Left cardiac atrium (tissue), 4 donors: ENCODE measurements around the gene PLXNC1. TPM values are rescaled to one million over a fixed set of nuclear protein-coding genes. Genes with fewer than 3 reads are reported as not detected.
A peak's percentile ranks its signal among the peaks of the same experiment; 100 is the strongest.

Source experiments
- ATAC-seq, 2 donors: fragments of 200-7000 bp; cut with Tn5 transposase; one replicate each; pipeline ENCODE4 v1.9.1; 2020; ENCODE audit warnings: mild to moderate bottlenecking in 2 of 2, moderate library complexity in 2 of 2
- DNase-seq: peaks from one replicate; pipeline ENCODE4 v3.0.0-alpha.2; 2020
- intact Hi-C, 2 donors: fragments of 100-400 bp; cut with DNase I; formaldehyde crosslinking; loops; one replicate each; pipeline versions ENCODE4 v1.14.1 to v1.15.1; 2022 to 2023
- long read RNA-seq: library from polyadenylated mRNA; unstranded; transcript quantifications from one replicate; pipeline ENCODE4 v2.0.0, GENCODE V29; 2021
- total RNA-seq, 2 donors: library from RNA; stranded (reverse); fragmentation: NEBNext Ultra II Directional; extraction: Animal tissue kit (Norgen Biotek cat#: 25700); gene quantifications; one replicate each; pipeline ENCODE4 v1.2.1, GENCODE V29; 2021
- donor health status: DM: no; HTN: yes; CAD: no.
- donor health status: DM: no; HTN: yes; CAD: no; lungs with severe emphysema.
- donor health status: DM: yes; HTN: yes; CAD: no.
- donor health status: Dilated cardiomyopathy.

The PLXNC1 gene
- total RNA-seq = 1 to 10 TPM; 3.2 to 4.1 TPM
- long read RNA-seq, partial matches to known transcripts = 0 of 3 reads
- long read RNA-seq, other reads (novel, unspliced or antisense) = 1 of 3 reads

GRCh38 chr12:94147991-94148738 lies at the start of gene PLXNC1:
Gene PLXNC1, plus strand, starts transcription at chr12:94148577. Its CDS starts 395 bp downstream, at chr12:94148972.
- ATAC-seq (peak; percentile 35 to 52), DNase-seq (peak; percentile 56)
- intact Hi-C loops = loop anchor here in 1 of 2 donors (10.0 kb wide), 1 partner anchor 317 kb away; no protein-coding TSS in a partner anchor

GRCh38 chr12:94099191-94099590 lies 49.2 kb upstream of the PLXNC1 start:
- intact Hi-C loops = no loop called here
- ATAC-seq (no peak), DNase-seq (no peak)

DNA sequence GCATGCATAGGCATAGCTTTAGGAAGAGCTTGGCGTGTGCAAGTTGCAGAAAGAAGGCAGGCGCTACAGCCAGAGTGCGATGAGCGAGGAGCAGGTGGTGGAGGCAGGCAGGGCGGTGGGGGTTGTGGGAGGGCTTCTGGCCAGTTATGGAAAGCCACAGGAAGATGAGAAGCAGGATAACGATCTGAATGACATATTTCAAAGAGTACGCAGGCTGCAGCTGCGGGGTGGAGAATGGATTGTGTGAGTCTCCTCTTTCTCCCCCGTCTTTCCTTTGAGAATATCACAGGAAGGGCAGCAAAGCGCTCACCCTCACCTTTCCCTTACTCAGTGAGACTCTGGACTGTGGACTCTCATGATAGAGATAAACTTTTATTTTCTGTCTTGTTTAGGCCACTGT lies 48.7 kb upstream of the PLXNC1 start:
- ATAC-seq (no peak), DNase-seq (no peak)
- intact Hi-C loops = loop anchor here (2.0 to 5.0 kb wide), 5 partner anchors 333 to 1112 kb away; no protein-coding TSS in a partner anchor

- ATAC-seq = peak in 1 of 2 donors; percentile 65
- intact Hi-C loops = loop anchor here (2.0 to 5.0 kb wide), 5 partner anchors 333 to 1113 kb away; no protein-coding TSS in a partner anchor
- DNase-seq = no peak
Observed at GRCh38 chr12:94100211-94100627, 48.2 kb upstream of the PLXNC1 start.

DNA sequence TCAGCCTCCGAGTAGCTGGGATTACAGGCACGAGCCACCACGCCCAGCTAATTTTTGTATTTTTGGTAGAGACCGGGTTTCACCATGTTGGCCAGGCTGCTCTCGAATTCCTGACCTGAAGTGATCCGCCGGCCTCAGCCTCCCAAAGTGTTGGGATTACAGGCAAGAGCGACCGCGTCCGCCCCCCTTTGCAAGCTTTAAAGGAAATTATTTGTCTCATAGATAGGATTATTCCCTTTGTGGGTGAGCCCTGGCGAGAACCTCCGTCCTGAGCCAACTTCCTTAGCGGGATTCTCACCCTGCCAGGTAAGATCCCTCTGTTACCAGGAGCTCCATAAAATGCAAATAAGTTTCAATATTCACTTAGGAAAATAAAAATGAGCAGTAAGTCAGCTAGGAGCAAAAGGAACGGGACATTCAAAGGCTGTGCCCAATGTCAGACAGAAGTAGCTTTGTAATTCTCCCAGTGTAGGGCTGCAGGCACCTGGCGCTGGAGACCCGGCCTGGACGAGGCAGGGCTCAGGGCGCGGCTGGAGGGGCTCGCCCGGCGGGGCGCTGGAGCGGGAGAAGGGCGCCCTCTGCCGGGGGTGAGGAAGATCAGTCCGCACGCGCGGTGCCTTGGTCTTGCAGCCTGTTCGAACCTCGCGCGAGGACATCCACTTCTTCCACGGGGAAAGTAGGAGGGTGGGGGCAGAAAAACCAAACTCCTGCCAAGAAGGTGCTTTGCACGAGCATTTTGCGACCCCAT lies 47.2 kb upstream of the PLXNC1 start:
- intact Hi-C loops = loop anchor here (2.0 to 5.0 kb wide), 5 partner anchors 334 to 1114 kb away; no protein-coding TSS in a partner anchor
- DNase-seq = peak; percentile 79
- ATAC-seq = peak; percentile 94 to 95

DNA sequence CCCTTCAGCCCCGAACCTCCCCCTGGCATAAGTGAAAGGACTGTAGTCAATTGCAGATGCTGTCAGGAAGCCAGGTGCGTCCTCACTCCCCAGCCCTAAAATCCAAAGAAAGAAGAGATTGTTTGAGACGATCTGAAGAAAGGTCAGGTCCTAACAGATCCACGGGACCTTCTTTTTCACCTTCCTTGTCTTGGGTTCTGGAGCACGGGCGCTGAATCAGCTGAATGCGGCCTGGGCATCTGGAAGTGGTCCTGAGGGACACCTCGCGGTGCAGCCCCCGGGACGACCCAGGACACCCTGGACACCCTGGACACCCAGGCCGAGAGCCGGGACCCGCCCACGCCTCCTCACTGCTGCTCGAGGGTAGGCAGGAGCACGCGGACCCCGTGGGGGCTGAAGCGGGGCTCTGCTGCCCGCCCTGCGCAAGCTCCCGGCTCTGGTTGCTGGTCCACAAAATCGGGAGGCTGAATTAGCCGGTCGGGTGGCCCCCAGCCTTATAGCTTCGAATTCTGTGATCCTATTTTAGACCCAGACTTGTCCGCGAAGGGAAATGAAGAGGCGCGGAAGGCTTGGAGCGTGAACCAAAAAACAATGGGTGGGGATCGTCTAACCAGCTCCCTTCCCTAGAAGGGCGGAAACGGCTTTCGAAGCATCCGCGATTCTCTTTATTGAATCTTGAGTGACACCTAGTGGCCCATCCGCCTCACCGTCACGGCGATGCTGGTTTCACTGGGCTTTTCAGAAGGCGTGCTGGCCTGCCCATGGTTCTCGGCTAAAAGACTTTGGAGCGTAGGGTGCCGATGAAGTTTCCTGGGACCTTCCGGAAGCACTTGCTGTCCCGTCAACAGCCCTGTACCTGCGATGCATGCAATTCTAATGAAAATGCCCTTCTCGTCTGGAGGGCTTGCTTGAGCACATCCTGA lies 46.4 kb upstream of the PLXNC1 start:
- ATAC-seq (peak; percentile 86 to 92), DNase-seq (peak; percentile 89)
- intact Hi-C loops = loop anchor here (2.0 to 5.0 kb wide), 5 partner anchors 335 to 1115 kb away; no protein-coding TSS in a partner anchor

GRCh38 chr12:94103986-94104385 lies 44.4 kb upstream of the PLXNC1 start:
- no peak for ATAC-seq
- intact Hi-C loops = loop anchor here (2.0 to 5.0 kb wide), 3 partner anchors 537 to 1117 kb away; no protein-coding TSS in a partner anchor
- DNase-seq = no peak

- no peak for DNase-seq
- intact Hi-C loops = no loop called here
- ATAC-seq = no peak
Observed at GRCh38 chr12:94107910-94108309, 40.5 kb upstream of the PLXNC1 start.

GRCh38 chr12:94109160-94109559 lies 39.2 kb upstream of the PLXNC1 start:
- ATAC-seq (peak in 1 of 2 donors; percentile 23), DNase-seq (no peak)
- intact Hi-C loops = no loop called here

GRCh38 chr12:94110258-94110657 lies 38.1 kb upstream of the PLXNC1 start:
- ATAC-seq (no peak), DNase-seq (no peak)
- intact Hi-C loops = no loop called here

GRCh38 chr12:94111302-94111701 lies 37.1 kb upstream of the PLXNC1 start:
- no peak for DNase-seq
- intact Hi-C loops = no loop called here
- no peak for ATAC-seq

DNA sequence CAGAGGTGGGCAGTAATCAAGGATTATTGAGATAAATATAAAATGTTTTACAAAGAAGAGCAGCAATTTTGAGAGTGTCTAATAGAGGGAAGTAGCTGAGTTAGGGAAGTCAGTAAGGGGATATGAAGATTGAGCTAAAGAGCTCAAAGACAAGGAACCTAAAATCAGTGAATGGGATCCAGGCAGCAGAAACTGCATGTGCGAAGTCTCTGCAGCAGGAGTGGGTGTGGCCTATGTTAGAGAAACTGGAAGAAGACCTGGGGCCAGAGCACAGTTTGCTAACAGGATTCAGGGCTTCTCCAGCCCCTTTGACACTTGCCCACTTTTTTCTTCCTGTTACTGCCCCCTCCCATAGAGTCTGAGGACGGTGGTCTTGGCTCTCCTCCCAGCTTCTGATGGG lies 36.3 kb upstream of the PLXNC1 start:
- DNase-seq (no peak), ATAC-seq (peak in 1 of 2 donors; percentile 37)
- intact Hi-C loops = no loop called here

- DNase-seq (no peak), ATAC-seq (no peak)
- intact Hi-C loops = no loop called here
Observed at GRCh38 chr12:94114166-94114565, 34.2 kb upstream of the PLXNC1 start.

DNA sequence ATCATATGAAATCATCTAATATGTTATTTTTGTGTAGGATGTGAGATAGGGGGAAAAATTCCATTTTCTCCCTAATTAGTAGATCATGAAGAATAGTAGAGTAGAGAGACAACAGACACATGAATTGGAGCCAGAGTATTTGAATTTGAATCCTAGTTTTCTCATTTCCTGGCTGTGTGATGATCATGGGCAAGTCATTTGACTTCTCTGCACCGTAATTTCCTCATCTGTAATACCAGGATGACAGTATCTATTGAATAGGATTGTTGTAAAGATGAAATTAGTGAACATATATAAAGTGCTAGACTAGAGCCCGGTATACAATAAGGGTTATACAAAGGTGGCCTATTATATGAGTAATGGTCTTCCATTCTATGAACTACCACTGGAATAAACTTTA lies 32.2 kb upstream of the PLXNC1 start:
- no peak for DNase-seq

DNA sequence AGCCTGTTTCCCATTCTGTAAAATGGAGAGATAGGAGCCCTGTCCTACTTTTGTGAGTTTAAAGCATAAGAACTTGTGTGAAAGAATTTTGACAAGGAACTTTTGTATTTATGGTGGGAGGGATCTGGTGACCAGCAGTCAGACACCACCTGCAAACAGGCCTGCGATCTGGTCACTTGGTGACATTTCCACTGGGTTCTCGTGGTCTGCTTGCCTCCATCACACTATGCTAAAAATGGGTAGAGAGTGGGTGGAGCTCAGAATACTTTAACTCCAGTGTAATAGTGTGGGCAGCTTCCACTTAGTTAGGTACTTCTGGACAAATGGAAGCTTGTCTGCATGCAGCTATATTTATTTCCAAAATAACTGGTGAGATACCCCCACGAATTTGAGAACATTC lies 26.5 kb upstream of the PLXNC1 start:
- intact Hi-C loops = no loop called here
- ATAC-seq (no peak), DNase-seq (no peak)

More for the DNA sequence above, 32.2 kb upstream of the PLXNC1 start:
- no peak for ATAC-seq
- intact Hi-C loops = no loop called here

DNA sequence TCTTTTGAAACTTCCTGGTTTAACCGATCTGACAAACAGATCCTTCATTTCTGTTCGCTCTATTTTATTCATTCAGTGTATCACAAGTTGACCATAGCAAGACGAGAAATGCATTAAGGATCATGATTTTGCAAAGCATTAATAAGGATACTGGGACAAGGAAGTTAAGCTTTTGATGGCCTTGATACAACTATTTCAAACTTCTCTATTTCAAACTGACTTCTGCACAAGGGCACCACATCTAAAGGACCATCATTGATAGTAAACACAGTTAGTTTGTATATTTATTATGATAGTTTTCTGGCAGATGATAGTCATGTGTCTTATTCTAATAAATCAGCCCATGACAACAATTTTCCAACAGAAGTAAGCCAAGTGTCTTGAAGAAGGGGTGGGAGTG lies 25.8 kb upstream of the PLXNC1 start:
- ATAC-seq = no peak
- no peak for DNase-seq
- intact Hi-C loops = no loop called here

- ATAC-seq (peak in 1 of 2 donors; percentile 44), DNase-seq (no peak)
- intact Hi-C loops = no loop called here
Observed at GRCh38 chr12:94123127-94123526, 25.2 kb upstream of the PLXNC1 start.

- DNase-seq (no peak), ATAC-seq (peak in 1 of 2 donors; percentile 27)
- intact Hi-C loops = no loop called here
Observed at GRCh38 chr12:94126067-94126466, 22.3 kb upstream of the PLXNC1 start.
